ENCODE data around the gene NCBP2. TPM values are rescaled to one million over a fixed set of nuclear protein-coding genes. Genes with fewer than 3 reads are reported as not detected.

Gene NCBP2
- total RNA-seq, 2 donors from 2014 or later, result 35.4 to 38.2 TPM

DNA sequence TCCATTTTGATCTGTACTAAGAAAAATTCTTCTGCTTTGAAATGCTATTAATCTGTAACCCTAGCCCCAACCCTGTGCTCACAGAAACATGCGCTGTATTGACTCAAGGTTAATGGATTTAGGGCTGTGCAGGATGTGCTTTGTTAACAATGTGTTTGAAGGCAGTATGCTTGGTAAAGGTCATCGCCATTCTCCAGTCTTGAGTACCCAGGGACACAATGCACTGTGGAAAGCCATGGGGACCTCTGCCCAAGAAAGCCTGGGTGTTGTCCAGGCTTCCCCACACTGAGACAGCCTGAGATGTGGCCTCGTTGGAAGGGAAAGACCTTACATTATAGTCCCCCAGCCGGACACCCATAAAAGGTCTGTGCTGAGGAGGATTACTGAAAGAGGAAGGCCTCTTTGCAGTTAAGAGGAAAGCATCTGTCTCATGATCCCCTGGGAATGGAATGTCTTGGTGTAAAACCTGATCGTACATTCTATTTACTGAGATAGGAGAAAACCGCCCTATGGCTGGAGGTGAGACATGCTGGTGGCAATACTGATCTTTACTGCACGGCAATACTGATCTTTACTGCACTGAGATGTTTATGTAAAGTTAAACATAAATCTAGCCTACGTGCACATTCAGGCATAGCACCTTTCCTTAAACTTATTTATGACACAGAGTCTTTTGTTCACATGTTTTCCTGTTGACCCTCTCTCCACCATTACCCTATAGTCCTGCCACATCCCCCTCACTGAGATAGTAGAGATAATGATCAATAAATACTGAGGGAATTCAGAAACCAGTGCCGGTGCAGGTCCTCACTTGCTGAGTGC, 20.0 kb upstream of the NCBP2 start:
- intact Hi-C loops (cut with DNase I), result loop anchor here (10.0 kb wide), 1 partner anchor 128 kb away; no protein-coding TSS in a partner anchor
- no peak for DNase-seq (ENCODE audit: low spot score)
- H3K27me3 ChIP-seq (replicated peaks; ENCODE audit: insufficient read depth), result no peaks in the 10 kb centered on the region

DNA sequence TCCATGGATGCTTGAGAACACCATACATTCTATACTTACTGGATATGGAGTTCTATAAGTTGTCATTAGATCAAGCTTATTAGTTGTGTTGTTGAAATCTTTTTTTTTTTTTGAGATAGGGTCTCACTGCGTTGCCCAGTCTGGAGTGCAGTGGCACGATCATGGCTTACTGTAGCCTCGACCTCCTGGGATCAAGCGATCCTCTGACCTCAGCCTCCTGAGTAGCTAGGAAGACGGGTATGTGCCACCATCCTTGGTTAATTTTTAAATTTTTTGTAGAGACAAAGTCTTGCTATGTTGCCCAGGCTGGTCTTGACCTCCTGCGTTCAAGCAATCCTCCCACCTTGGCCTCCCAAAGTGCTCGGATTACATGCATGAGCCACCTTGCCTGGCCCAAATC, 12.5 kb upstream of the NCBP2 start:
- H3K27ac ChIP-seq, result no peak overlapping the region
- no peaks in the 10 kb centered on the region for H3K36me3 ChIP-seq
- no peaks in the 10 kb centered on the region for H3K9me3 ChIP-seq
- H3K4me1 ChIP-seq (replicated peaks), result no peaks in the 10 kb centered on the region
- no peak overlapping the region for H3K4me3 ChIP-seq
- H3K27me3 ChIP-seq (replicated peaks; ENCODE audit: insufficient read depth), result no peaks in the 10 kb centered on the region
- 84% methylated on average over 7 of the region's 7 CpGs for WGBS
- TF ChIP-seq, protein P1, sequence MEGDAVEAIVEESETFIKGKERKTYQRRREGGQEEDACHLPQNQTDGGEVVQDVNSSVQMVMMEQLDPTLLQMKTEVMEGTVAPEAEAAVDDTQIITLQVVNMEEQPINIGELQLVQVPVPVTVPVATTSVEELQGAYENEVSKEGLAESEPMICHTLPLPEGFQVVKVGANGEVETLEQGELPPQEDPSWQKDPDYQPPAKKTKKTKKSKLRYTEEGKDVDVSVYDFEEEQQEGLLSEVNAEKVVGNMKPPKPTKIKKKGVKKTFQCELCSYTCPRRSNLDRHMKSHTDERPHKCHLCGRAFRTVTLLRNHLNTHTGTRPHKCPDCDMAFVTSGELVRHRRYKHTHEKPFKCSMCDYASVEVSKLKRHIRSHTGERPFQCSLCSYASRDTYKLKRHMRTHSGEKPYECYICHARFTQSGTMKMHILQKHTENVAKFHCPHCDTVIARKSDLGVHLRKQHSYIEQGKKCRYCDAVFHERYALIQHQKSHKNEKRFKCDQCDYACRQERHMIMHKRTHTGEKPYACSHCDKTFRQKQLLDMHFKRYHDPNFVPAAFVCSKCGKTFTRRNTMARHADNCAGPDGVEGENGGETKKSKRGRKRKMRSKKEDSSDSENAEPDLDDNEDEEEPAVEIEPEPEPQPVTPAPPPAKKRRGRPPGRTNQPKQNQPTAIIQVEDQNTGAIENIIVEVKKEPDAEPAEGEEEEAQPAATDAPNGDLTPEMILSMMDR (IDR thresholded peaks at IDR 0.05), result no peak
- TF ChIP-seq POLR2AphosphoS5 (IDR thresholded peaks at IDR 0.05), result no peak
- TF ChIP-seq POLR2A (IDR thresholded peaks at IDR 0.05), result no peak
- intact Hi-C loops (cut with DNase I), result no loop called here
- no peak for DNase-seq (ENCODE audit: low spot score)

More for the DNA sequence above, 20.0 kb upstream of the NCBP2 start:
- TF ChIP-seq, protein P1 (IDR thresholded peaks at IDR 0.05), result no peak
- TF ChIP-seq POLR2A (IDR thresholded peaks at IDR 0.05) (no peak), POLR2AphosphoS5 (IDR thresholded peaks at IDR 0.05) (no peak)
- 49% methylated on average over 9 of the region's 9 CpGs for WGBS
- Histone ChIP-seq H3K4me1 (replicated peaks) (no peaks in the 10 kb centered on the region), H3K9me3 (no peaks in the 10 kb centered on the region), H3K27ac (no peak overlapping the region), H3K36me3 (no peaks in the 10 kb centered on the region), H3K4me3 (no peak overlapping the region)

DNA sequence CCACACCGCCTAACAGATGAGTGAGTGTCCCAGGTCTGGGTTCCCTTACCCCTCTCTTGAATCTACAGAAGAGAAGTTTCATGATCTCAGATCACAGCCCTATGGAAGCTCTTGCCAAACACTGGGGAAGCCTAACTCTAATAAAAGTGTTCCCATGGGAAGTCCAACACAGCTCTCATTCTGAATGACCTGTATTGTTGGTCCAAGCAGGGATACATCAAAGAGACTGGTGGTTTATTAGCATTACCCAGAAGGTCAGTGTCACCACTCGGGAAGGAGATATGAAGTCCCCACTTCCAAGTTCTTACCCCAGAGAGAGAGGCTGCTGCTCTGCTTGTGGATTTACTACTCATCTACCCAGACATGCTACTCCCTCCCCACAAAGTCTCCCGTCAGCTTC, 9.0 kb upstream of the NCBP2 start:
- no peak for DNase-seq (ENCODE audit: low spot score)
- TF ChIP-seq POLR2A (IDR thresholded peaks at IDR 0.05), result no peak
- TF ChIP-seq POLR2AphosphoS5 (IDR thresholded peaks at IDR 0.05), result no peak
- TF ChIP-seq, protein P1 (IDR thresholded peaks at IDR 0.05), result no peak
- intact Hi-C loops (cut with DNase I), result no loop called here
- WGBS, result 92% methylated on average over 3 of the region's 3 CpGs
- H3K9me3 ChIP-seq, result no peaks in the 10 kb centered on the region
- H3K27me3 ChIP-seq (replicated peaks; ENCODE audit: insufficient read depth), result no peaks in the 10 kb centered on the region
- H3K36me3 ChIP-seq, result no peaks in the 10 kb centered on the region
- no peak overlapping the region for H3K4me3 ChIP-seq
- H3K27ac ChIP-seq, result no peak overlapping the region
- no peaks in the 10 kb centered on the region for H3K4me1 ChIP-seq (replicated peaks)

DNA sequence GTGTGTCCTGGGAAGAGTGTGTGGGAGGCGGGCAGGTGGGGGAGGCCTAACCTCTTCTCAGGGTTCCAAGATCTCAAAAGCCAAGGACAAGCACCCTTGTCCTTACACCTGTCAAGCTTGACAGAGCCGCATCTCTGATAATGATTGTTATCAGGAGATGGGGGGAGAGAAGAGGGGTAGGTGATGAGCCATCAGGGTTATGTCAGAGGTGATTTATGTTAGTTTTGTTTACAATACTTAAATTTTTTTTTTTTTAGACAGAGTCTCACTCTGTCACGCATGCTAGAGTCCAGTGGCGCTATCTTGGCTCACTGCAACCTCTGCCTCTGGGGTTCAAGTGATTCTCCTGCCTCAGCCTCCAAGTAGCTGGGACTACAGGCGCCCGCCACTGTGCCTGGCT, 7.4 kb upstream of the NCBP2 start:
- H3K27me3 ChIP-seq (replicated peaks; ENCODE audit: insufficient read depth), result no peaks in the 10 kb centered on the region
- no peak for DNase-seq (ENCODE audit: low spot score)
- no peaks in the 10 kb centered on the region for H3K9me3 ChIP-seq
- intact Hi-C loops (cut with DNase I), result no loop called here
- no peak overlapping the region for H3K4me3 ChIP-seq
- TF ChIP-seq POLR2AphosphoS5 (IDR thresholded peaks at IDR 0.05) (no peak), POLR2A (IDR thresholded peaks at IDR 0.05) (no peak)
- TF ChIP-seq, protein P1 (IDR thresholded peaks at IDR 0.05), result no peak
- no peaks in the 10 kb centered on the region for H3K36me3 ChIP-seq
- no peaks in the 10 kb centered on the region for H3K4me1 ChIP-seq (replicated peaks)
- 90% methylated on average over 6 of the region's 6 CpGs for WGBS
- H3K27ac ChIP-seq, result no peak overlapping the region

DNA sequence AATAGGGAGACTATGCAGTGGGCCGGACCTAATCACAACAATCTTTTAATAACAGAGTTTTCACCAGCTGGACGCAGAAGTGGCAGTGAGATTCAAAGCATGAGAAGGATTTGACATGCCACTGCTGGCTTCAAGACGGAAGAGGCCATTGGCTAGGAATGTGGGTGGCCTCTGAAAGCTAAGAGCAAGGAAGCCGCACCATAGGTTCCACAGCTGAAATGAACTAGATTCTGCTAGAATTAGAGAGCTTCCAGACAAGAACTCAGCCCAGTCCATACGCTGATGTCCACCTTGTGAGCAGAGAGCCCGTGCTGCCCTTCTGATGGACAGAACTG, 6.9 kb upstream of the NCBP2 start:
- Histone ChIP-seq H3K9me3 (no peaks in the 10 kb centered on the region), H3K4me3 (no peak overlapping the region), H3K27me3 (replicated peaks; ENCODE audit: insufficient read depth) (no peaks in the 10 kb centered on the region), H3K36me3 (no peaks in the 10 kb centered on the region), H3K27ac (no peak overlapping the region), H3K4me1 (replicated peaks) (no peaks in the 10 kb centered on the region)
- DNase-seq (ENCODE audit: low spot score), result no peak
- no peak for TF ChIP-seq POLR2A (IDR thresholded peaks at IDR 0.05)
- TF ChIP-seq, protein P1 (IDR thresholded peaks at IDR 0.05), result no peak
- TF ChIP-seq POLR2AphosphoS5 (IDR thresholded peaks at IDR 0.05), result no peak
- WGBS, result 68% methylated on average over 6 of the region's 6 CpGs
- intact Hi-C loops (cut with DNase I), result no loop called here

Data from prostate gland (tissue), 2 donors.